ENCODE measurements around the gene NPAS3.

The NPAS3 gene

DNA sequence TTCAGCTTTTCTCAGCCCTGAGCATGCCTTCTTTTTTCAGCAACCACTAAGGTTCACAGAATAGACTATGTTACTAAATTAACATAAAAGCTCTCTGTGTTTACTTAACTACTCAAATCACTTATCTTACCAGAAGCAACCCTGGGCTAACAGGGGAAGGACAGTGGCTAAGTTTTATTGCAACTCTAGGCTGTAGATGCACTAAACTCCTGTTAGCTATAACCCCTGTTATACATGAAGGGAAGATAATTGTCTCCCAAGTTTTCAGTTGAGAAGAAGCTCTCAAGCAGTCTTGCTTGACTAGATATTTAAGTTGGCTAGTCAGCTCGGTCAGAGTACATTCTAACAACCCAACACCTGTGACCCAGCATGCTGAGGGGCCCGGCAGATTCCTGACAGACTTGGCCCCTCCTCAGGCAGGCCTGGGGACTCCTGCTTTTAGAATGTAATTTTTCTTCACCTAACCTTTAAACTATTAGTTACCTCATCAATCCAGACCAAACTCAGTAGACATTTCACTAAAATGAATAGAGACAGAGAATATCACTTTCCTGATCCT, 547.7 kb downstream of the NPAS3 start:
- TF ChIP-seq SALL2 (tag by site-specific recombination; IDR thresholded peaks at IDR 0.05; ENCODE audit: borderline replicate concordance) (no peak), ZNF571 (tag by site-specific recombination; IDR thresholded peaks at IDR 0.05) (no peak), TRIM28 (IDR thresholded peaks at IDR 0.05; ENCODE audit: borderline replicate concordance, low read length) (peak; percentile 22; the same call in 1 of the 2 replicates), PRDM10 (tag by site-specific recombination; IDR thresholded peaks at IDR 0.05) (no peak)
- Histone ChIP-seq H3K4me1 (ENCODE audit: control insufficient read depth, insufficient read depth, low read length) (peaks cover 9% of the 10 kb centered on the region; the same call in 1 of the 2 replicates), H3K36me3 (ENCODE audit: control insufficient read depth in 2 of 2, insufficient read depth in 1 of 2, low read length in 2 of 2) (no peaks in the 10 kb centered on the region), H3K27ac (ENCODE audit: extremely low read depth, low read depth, low read length) (no peak overlapping the region), H3K4me3 (ENCODE audit: low read depth, low read length) (no peak overlapping the region), H3K9me3 (ENCODE audit: control insufficient read depth, insufficient read depth, low read depth, low read length) (no peaks in the 10 kb centered on the region)
- POLR2A ChIA-PET: no interaction called here
- CTCF ChIA-PET: no interaction called here

GRCh38 chr14:33488582-33488981, 549.9 kb downstream of the NPAS3 start:
- H3K27ac ChIP-seq (ENCODE audit: extremely low read depth, low read depth, low read length): no peak overlapping the region
- TF ChIP-seq ZFP3 (tag by site-specific recombination; IDR thresholded peaks at IDR 0.05; ENCODE audit: low read depth) (no peak), ZNF660 (tag by site-specific recombination; IDR thresholded peaks at IDR 0.05) (no peak), HIC1 (tag by site-specific recombination; IDR thresholded peaks at IDR 0.05) (no peak), ZBTB49 (tag by site-specific recombination; IDR thresholded peaks at IDR 0.05; ENCODE audit: low read depth) (no peak), ZNF341 (tag by site-specific recombination; IDR thresholded peaks at IDR 0.05; ENCODE audit: low read depth) (no peak), ZNF561 (tag by site-specific recombination; IDR thresholded peaks at IDR 0.05; ENCODE audit: borderline replicate concordance) (no peak), ZNF148 (tag by site-specific recombination; IDR thresholded peaks at IDR 0.05; ENCODE audit: borderline replicate concordance) (no peak), ZNF335 (tag by site-specific recombination; conservative IDR thresholded peaks at IDR 0.05) (no peak), ZNF146 (tag by site-specific recombination; IDR thresholded peaks at IDR 0.05) (no peak), ZNF555 (tag by site-specific recombination; conservative IDR thresholded peaks at IDR 0.05) (no peak), ZNF658 (tag by site-specific recombination; IDR thresholded peaks at IDR 0.05) (no peak), ZNF747 (tag by site-specific recombination; IDR thresholded peaks at IDR 0.05) (no peak), SCRT2 (tag by site-specific recombination; IDR thresholded peaks at IDR 0.05) (no peak), ZNF624 (tag by site-specific recombination; IDR thresholded peaks at IDR 0.05) (no peak), ZNF292 (tag by site-specific recombination; IDR thresholded peaks at IDR 0.05; ENCODE audit: borderline replicate concordance, low read depth) (no peak)
- TF ChIP-seq, protein P1, sequence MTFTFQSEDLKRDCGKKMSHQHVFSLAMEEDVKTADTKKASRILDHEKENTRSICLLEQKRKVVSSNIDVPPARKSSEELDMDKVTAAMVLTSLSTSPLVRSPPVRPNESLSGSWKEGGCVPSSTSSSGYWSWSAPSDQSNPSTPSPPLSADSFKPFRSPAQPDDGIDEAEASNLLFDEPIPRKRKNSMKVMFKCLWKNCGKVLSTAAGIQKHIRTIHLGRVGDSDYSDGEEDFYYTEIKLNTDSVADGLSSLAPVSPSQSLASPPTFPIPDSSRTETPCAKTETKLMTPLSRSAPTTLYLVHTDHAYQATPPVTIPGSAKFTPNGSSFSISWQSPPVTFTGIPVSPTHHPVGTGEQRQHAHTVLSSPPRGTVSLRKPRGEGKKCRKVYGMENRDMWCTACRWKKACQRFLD (tag by site-specific recombination; IDR thresholded peaks at IDR 0.05): no peak
- TF ChIP-seq, protein P2, sequence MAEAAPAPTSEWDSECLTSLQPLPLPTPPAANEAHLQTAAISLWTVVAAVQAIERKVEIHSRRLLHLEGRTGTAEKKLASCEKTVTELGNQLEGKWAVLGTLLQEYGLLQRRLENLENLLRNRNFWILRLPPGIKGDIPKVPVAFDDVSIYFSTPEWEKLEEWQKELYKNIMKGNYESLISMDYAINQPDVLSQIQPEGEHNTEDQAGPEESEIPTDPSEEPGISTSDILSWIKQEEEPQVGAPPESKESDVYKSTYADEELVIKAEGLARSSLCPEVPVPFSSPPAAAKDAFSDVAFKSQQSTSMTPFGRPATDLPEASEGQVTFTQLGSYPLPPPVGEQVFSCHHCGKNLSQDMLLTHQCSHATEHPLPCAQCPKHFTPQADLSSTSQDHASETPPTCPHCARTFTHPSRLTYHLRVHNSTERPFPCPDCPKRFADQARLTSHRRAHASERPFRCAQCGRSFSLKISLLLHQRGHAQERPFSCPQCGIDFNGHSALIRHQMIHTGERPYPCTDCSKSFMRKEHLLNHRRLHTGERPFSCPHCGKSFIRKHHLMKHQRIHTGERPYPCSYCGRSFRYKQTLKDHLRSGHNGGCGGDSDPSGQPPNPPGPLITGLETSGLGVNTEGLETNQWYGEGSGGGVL (tag by site-specific recombination; IDR thresholded peaks at IDR 0.05): no peak

More at GRCh38 chr14:33488582-33488981, 549.9 kb downstream of the NPAS3 start:
- Histone ChIP-seq H3K4me3 (ENCODE audit: low read depth, low read length) (no peak overlapping the region), H3K4me1 (ENCODE audit: control insufficient read depth, insufficient read depth, low read length) (peaks cover 9% of the 10 kb centered on the region; the same call in 1 of the 2 replicates), H3K9me3 (ENCODE audit: control insufficient read depth, insufficient read depth, low read depth, low read length) (no peaks in the 10 kb centered on the region), H3K36me3 (ENCODE audit: control insufficient read depth in 2 of 2, insufficient read depth in 1 of 2, low read length in 2 of 2) (no peaks in the 10 kb centered on the region)
- CTCF ChIA-PET: no interaction called here
- POLR2A ChIA-PET: no interaction called here
